WTC11 (cell line): ENCODE measurements around the gene PLXDC2.

Experiments
- ATF2 ChIP-seq: sonication (generic); formaldehyde crosslinking; IDR thresholded peaks from 2 replicates; pipeline ENCODE4 v1.8.1; 2022; ENCODE audit warnings: low read depth, missing genetic modification reagents, borderline replicate concordance
- CTCF ChIP-seq: fragments of 200-600 bp; IDR thresholded peaks from 2 replicates; pipeline ENCODE4 v1.8.0; 2022; ENCODE audit warnings: antibody characterized with exemption
- E2F4 ChIP-seq: sonication (generic); formaldehyde crosslinking; IDR thresholded peaks from 2 replicates; pipeline ENCODE4 v1.8.1; 2022; ENCODE audit warnings: low read depth, mild to moderate bottlenecking, moderate library complexity, missing genetic modification reagents, borderline replicate concordance
- HMGXB4 ChIP-seq: sonication (generic); formaldehyde crosslinking; IDR thresholded peaks from 2 replicates; pipeline ENCODE4 v1.8.1; 2023; ENCODE audit warnings: mild to moderate bottlenecking, moderate library complexity, missing genetic modification reagents
- NR2C2 ChIP-seq: sonication (generic); formaldehyde crosslinking; IDR thresholded peaks from 2 replicates; pipeline ENCODE4 v1.8.0; 2022; ENCODE audit warnings: mild to moderate bottlenecking, missing genetic modification reagents
- RELA ChIP-seq: sonication (generic); formaldehyde crosslinking; IDR thresholded peaks from 2 replicates; pipeline ENCODE4 v1.8.1; 2022; ENCODE audit warnings: missing genetic modification reagents, mild to moderate bottlenecking, borderline replicate concordance
- SP1 ChIP-seq: sonication (generic); formaldehyde crosslinking; conservative IDR thresholded peaks from 2 replicates; pipeline ENCODE4 v1.8.1; 2022; ENCODE audit warnings: missing genetic modification reagents
- TEAD1 ChIP-seq: sonication (generic); formaldehyde crosslinking; IDR thresholded peaks from 2 replicates; pipeline ENCODE4 v1.8.0; 2022; ENCODE audit warnings: mild to moderate bottlenecking, missing genetic modification reagents
- TEAD4 ChIP-seq: sonication (generic); formaldehyde crosslinking; IDR thresholded peaks from 2 replicates; pipeline ENCODE4 v1.8.0; 2022; ENCODE audit warnings: mild to moderate bottlenecking, missing genetic modification reagents
- USF1 ChIP-seq: sonication (generic); formaldehyde crosslinking; IDR thresholded peaks from 2 replicates; pipeline ENCODE4 v1.8.0; 2022; ENCODE audit warnings: mild to moderate bottlenecking, missing genetic modification reagents
- USF2 ChIP-seq: sonication (generic); formaldehyde crosslinking; IDR thresholded peaks from 2 replicates; pipeline ENCODE4 v1.8.1; 2023; ENCODE audit warnings: mild to moderate bottlenecking, missing genetic modification reagents, moderate library complexity
- ZBTB21 ChIP-seq: sonication (generic); formaldehyde crosslinking; IDR thresholded peaks from 2 replicates; pipeline ENCODE4 v1.8.1; 2023; ENCODE audit warnings: mild to moderate bottlenecking, missing genetic modification reagents, borderline replicate concordance
- ZBTB43 ChIP-seq: sonication (generic); formaldehyde crosslinking; IDR thresholded peaks from 2 replicates; pipeline ENCODE4 v1.8.1; 2023; ENCODE audit warnings: mild to moderate bottlenecking, missing genetic modification reagents
- ZSCAN18 ChIP-seq: fragments of 250-450 bp; sonication (Bioruptor Pico); IDR thresholded peaks from 2 replicates; pipeline ENCODE4 v2.1.2; 2022; ENCODE audit warnings: mild to moderate bottlenecking, moderate library complexity

- TF ChIP-seq TEAD4, result no peak
- no peak for TF ChIP-seq USF2 (CRISPR knock-in tag)
- no peak for TF ChIP-seq CTCF
- no peak for TF ChIP-seq ZBTB43
- no peak for TF ChIP-seq USF1 (CRISPR knock-in tag)
- TF ChIP-seq ZSCAN18 (CRISPR knock-in tag), result no peak
- no peak for TF ChIP-seq ZBTB21 (CRISPR knock-in tag)
- TF ChIP-seq SP1 (CRISPR knock-in tag), result no peak
- TF ChIP-seq RELA, result no peak
- no peak for TF ChIP-seq E2F4 (CRISPR knock-in tag)
- no peak for TF ChIP-seq NR2C2 (CRISPR knock-in tag)
- no peak for TF ChIP-seq ATF2 (CRISPR knock-in tag)
- TF ChIP-seq HMGXB4, result no peak
- no peak for TF ChIP-seq TEAD1
Observed at GRCh38 chr10:19860107-19860506, 43.9 kb downstream of the PLXDC2 start.
